CD4-positive, alpha-beta T cell treated with Interleukin-1 beta for 1 hour (primary cell): ENCODE data around the gene PLCD3.

Source experiments
- DNase-seq, 2 donors: peaks; one replicate each; pipeline ENCODE4 v3.0.0-alpha.2; 2020 to 2022

Gene PLCD3

GRCh38 chr17:45116434-45117016 lies 15.8 kb downstream of the PLCD3 start:
- no peak for DNase-seq

- no peak for DNase-seq
These were observed 16.4 kb downstream of the PLCD3 start for GRCh38 chr17:45115871-45116270.

- DNase-seq: no peak
These were observed 17.2 kb downstream of the PLCD3 start for GRCh38 chr17:45115015-45115625.

- no peak for DNase-seq
These were observed 18.0 kb downstream of the PLCD3 start for GRCh38 chr17:45114117-45114932.

GRCh38 chr17:45113424-45113754 lies 18.9 kb downstream of the PLCD3 start:
- no peak for DNase-seq

GRCh38 chr17:45112559-45113423 lies 19.5 kb downstream of the PLCD3 start:
- no peak for DNase-seq

GRCh38 chr17:45111850-45112249 lies 20.5 kb downstream of the PLCD3 start:
- DNase-seq: no peak

GRCh38 chr17:45110676-45111611 lies 21.4 kb downstream of the PLCD3 start:
- no peak for DNase-seq

- no peak for DNase-seq
These were observed 23.5 kb downstream of the PLCD3 start for GRCh38 chr17:45108595-45109521.

GRCh38 chr17:45108051-45108450 lies 24.3 kb downstream of the PLCD3 start:
- no peak for DNase-seq

GRCh38 chr17:45107293-45108010 lies 24.9 kb downstream of the PLCD3 start:
- no peak for DNase-seq

GRCh38 chr17:45106582-45106981 lies 25.7 kb downstream of the PLCD3 start:
- DNase-seq: no peak

GRCh38 chr17:45106096-45106495 lies 26.2 kb downstream of the PLCD3 start:
- no peak for DNase-seq

GRCh38 chr17:45104907-45105624 lies 27.2 kb downstream of the PLCD3 start:
- DNase-seq: no peak

- no peak for DNase-seq
These were observed 27.8 kb downstream of the PLCD3 start for GRCh38 chr17:45104497-45104896.

GRCh38 chr17:45104029-45104428 lies 28.3 kb downstream of the PLCD3 start:
- DNase-seq: no peak

GRCh38 chr17:45103269-45103795 lies 29.0 kb downstream of the PLCD3 start:
- DNase-seq: no peak

- DNase-seq: no peak
These were observed 29.5 kb downstream of the PLCD3 start for GRCh38 chr17:45102856-45103255.
